ENCODE measurements around the gene COTL1.

Gene COTL1

DNA sequence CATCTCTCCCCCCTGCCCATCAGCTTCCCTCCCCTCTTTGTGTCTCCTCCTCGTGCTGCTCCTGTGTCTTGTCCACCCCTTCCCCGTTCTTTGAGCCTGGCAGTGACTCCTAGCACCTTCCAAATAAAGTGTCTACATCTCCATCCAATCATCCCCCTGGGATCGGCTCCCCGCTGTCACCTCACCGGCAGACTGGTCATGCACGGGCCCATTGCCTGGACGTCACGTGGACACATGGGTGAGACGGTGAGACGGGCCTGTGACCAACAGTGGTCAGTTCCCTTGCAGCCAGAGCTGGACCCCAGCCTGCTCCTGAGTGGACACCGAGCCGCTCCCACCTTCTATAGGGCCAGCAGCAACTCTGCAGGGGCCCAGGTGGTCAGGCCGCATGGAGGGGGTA lies 46.4 kb downstream of the COTL1 start:
- peak overlapping the region in 1 of 2 donors; percentile 31 for H3K4me3 Mint-ChIP-seq
- H3K36me3 Mint-ChIP-seq, result peaks cover 60 to 76% of the 10 kb centered on the region in 2 donors
- peaks cover 8 to 13% of the 10 kb centered on the region in 2 donors for H3K9me3 Mint-ChIP-seq
- H3K27ac Mint-ChIP-seq, result peak overlapping the region; percentile 89
- ATAC-seq (replicated peaks) (no peak), DNase-seq (no peak)
- no peaks in the 10 kb centered on the region for H3K27me3 Mint-ChIP-seq
- H3K4me1 Mint-ChIP-seq, result peaks cover 17 to 51% of the 10 kb centered on the region in 2 donors

DNA sequence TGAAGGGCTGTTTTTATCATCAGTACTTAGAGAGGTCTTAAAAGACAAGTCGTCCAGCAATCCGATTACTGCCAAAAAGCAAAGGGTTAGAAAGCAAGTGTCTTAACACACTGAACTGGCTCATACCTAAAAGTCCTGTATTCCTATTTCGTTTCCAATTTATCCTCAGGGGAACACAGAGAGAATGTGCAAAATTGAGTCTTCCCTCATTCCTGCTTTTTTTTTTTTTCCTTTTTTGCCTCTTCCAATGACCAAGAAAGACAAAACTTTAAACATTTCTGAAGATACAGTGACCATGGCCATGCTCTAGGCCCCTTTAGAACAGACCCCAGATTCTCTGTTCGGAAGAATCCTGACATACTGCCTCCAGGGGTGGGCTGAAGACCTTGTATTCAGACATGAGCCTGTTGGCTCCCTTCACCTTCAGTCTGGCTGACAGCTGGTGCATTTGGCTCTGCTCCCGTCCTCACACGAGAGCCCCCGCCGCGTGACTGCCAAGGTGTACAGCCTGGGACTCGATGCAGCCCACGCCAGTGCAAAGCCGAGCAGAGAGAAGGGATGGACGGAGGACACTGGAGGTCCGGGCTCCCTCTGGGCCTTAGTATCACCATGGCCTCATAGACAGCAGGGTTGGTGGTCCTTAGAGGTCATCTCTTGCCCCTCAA lies 47.0 kb downstream of the COTL1 start:
- peaks cover 12 to 45% of the 10 kb centered on the region in 2 donors for H3K4me1 Mint-ChIP-seq
- ATAC-seq (replicated peaks), result no peak
- no peak for DNase-seq
- no peak overlapping the region for H3K27ac Mint-ChIP-seq
- peaks cover 8 to 13% of the 10 kb centered on the region in 2 donors for H3K9me3 Mint-ChIP-seq
- no peaks in the 10 kb centered on the region for H3K27me3 Mint-ChIP-seq
- peaks cover 64 to 80% of the 10 kb centered on the region in 2 donors for H3K36me3 Mint-ChIP-seq
- no peak overlapping the region for H3K4me3 Mint-ChIP-seq

DNA sequence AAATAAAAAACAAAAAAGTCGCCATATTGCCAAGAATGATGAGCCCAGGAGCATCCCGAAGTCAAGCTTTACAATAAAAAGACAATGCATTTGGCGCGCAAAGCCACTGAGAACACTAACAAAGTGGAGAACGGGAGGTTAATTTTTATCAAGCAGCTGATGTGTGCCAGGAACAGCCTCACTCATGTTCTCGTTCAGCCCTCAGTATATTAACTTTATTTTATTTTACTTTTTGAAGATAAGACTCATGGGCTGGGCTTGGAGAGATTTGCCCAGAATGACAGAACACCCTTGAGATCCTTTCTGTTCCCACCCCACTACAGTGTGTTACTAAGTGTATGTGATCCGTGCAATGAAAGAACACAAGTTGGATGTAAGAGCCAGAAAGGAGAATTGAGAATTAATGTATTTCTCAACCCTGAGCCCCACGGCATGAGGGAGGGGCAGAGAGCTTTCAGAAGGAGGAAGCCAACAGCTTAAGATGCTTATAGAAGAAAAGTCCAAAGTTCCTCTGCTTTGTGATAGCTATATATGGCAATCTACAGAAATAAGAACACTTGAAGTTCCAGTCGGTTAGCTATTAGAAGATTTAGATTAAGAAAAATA lies 48.4 kb downstream of the COTL1 start:
- peaks cover 12 to 42% of the 10 kb centered on the region in 2 donors for H3K4me1 Mint-ChIP-seq
- peaks cover 75 to 85% of the 10 kb centered on the region in 2 donors for H3K36me3 Mint-ChIP-seq
- peak; percentile 90 to 93 for ATAC-seq (replicated peaks)
- H3K4me3 Mint-ChIP-seq, result no peak overlapping the region
- H3K9me3 Mint-ChIP-seq, result peaks cover 8 to 13% of the 10 kb centered on the region in 2 donors
- DNase-seq, result no peak
- H3K27me3 Mint-ChIP-seq, result no peaks in the 10 kb centered on the region
- peak overlapping the region; percentile 84 for H3K27ac Mint-ChIP-seq

DNA sequence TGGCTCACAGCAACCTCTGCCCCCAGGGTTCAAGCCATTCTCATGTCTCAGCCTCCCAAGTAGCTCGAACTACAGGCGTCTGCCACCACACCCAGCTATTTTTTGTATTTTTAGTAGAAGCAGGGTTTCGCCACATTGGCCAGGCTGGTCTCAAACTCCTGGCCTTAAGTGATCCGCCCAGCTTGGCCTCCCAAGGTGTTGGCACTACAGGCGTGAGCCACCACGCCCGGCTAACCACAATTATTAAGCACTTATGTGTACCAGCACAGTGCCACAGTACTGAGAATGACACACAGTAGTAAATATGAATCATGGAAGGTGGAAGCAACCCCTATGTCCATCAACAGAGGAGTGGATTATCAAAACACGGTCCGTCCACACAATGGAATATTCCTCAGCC lies 49.8 kb downstream of the COTL1 start:
- no peak for ATAC-seq (replicated peaks)
- H3K36me3 Mint-ChIP-seq, result peaks cover 83 to 85% of the 10 kb centered on the region in 2 donors
- no peaks in the 10 kb centered on the region for H3K27me3 Mint-ChIP-seq
- no peak overlapping the region for H3K27ac Mint-ChIP-seq
- H3K4me3 Mint-ChIP-seq, result no peak overlapping the region
- peaks cover 18 to 48% of the 10 kb centered on the region in 2 donors for H3K4me1 Mint-ChIP-seq
- H3K9me3 Mint-ChIP-seq, result peaks cover 8 to 15% of the 10 kb centered on the region in 2 donors
- DNase-seq, result no peak

DNA sequence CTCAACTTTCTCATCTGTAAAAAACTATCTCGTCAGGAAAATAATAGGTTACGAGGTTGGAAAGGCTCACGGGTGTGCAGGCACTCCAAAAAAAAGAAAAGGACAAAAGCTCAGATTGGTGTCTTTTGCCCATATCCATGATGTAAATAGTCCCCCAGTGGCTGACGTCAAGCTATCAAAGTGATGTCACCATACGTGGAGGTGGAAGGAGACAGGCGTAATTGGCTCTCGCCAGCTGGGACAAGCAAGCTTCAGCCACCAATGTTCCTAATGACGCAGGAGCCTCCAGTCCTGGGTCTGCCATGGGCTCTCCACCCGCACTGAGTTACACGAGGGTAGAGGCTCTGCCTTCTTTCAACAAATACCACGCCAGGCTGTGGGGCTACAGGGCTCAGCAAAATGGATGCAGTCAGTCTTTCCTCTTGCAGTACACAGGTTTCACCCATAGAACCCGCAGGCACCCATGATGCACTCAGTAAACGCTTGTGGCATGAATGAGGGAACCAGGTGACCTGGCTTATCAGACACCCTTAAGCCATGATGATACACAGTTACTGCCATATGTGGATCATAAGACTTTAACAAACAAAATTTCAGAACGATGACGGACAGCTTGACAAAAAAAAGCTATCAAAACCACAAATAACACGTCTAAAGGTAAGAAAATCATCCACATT lies 50.5 kb downstream of the COTL1 start:
- Mint-ChIP-seq H3K36me3 (peaks cover 84% of the 10 kb centered on the region in 2 donors), H3K4me1 (peaks cover 22 to 50% of the 10 kb centered on the region in 2 donors), H3K27me3 (no peaks in the 10 kb centered on the region), H3K9me3 (peaks cover 8 to 16% of the 10 kb centered on the region in 2 donors), H3K27ac (peak overlapping the region; percentile 47), H3K4me3 (no peak overlapping the region)
- DNase-seq (no peak), ATAC-seq (replicated peaks) (no peak)

DNA sequence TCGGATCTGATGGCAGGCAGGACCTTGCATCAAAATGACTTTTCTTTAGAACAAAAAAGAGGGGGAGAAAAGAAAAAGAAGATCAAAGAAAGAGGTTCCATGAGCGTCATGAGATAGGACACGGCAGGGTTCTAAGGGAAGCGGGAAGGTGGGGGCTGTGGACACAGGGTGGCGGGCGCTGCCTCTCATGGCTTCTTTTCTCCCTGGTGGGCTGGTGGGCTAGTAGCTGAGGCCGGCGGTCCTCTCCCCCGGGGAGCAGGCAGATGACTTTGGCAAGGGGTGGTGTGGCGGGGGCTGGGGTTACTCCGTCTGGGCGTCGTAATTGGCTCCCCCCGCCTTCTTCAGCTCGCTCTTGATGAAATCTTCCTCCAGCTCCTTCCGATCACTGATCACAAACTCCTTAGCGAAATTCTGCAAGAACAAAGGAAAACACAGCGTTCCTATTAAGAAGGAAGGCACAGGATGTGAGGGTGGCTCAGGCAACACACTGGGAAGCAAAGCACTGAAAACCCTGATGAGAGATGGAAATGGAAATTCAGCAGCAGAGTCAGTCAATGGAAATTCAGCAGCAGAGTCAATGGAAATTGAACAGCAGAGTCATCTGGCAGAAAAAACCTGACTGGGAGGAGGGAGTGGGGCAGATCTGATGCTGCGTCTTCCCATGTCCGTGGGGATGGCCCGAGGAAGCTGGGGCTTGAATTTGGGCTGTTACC lies 51.2 kb downstream of the COTL1 start:
- ATAC-seq (replicated peaks) (no peak), DNase-seq (no peak)
- peaks cover 29 to 52% of the 10 kb centered on the region in 2 donors for H3K4me1 Mint-ChIP-seq
- H3K4me3 Mint-ChIP-seq, result no peak overlapping the region
- H3K36me3 Mint-ChIP-seq, result peaks cover 79 to 84% of the 10 kb centered on the region in 2 donors
- H3K27ac Mint-ChIP-seq, result peak overlapping the region; percentile 21
- H3K27me3 Mint-ChIP-seq, result no peaks in the 10 kb centered on the region
- peaks cover 8 to 16% of the 10 kb centered on the region in 2 donors for H3K9me3 Mint-ChIP-seq

DNA sequence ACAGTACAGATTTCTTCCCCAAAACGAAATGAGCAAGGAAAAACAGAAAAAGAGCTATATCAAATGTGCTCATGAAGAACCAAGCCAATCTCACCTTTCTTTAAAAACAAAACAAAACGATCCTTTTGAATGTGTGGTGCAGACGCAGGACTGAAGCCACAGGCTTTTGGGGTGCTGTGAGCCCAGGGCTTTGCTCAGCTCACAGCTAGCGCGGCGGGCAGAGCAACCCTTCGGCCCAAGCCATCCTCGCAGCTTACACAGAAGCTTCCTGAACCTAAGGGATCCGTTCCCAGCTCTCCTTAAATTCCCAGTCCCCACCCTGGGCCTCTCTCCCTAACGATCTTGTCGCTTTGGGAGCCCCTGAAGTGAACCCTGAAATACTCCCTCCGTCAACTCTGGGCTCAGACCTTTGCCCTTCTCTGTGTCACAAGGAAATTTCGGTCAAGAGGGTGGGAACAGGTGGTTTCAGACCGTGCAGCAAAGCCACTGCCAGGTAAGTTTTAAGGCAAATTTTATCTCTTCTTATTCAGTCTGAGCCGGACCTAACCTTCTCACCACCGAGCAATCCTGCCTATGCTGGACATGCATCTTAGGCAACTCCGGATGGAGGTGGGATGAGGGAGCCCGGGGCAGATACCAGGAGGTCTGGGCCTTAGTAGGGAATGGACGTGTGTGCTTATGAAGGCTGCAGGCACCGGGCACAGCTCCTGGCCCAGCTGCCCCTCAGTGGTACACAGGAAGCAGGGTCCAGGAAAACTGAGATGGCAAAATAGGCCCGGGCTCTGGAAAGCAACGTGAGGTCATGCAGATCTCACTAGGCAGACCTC lies 52.0 kb downstream of the COTL1 start:
- Mint-ChIP-seq H3K27me3 (no peaks in the 10 kb centered on the region), H3K9me3 (peaks cover 2 to 9% of the 10 kb centered on the region in 2 donors), H3K4me3 (no peak overlapping the region), H3K36me3 (peaks cover 70 to 79% of the 10 kb centered on the region in 2 donors), H3K4me1 (peaks cover 28 to 56% of the 10 kb centered on the region in 2 donors), H3K27ac (peak overlapping the region; percentile 21)
- DNase-seq (no peak), ATAC-seq (replicated peaks) (no peak)

DNA sequence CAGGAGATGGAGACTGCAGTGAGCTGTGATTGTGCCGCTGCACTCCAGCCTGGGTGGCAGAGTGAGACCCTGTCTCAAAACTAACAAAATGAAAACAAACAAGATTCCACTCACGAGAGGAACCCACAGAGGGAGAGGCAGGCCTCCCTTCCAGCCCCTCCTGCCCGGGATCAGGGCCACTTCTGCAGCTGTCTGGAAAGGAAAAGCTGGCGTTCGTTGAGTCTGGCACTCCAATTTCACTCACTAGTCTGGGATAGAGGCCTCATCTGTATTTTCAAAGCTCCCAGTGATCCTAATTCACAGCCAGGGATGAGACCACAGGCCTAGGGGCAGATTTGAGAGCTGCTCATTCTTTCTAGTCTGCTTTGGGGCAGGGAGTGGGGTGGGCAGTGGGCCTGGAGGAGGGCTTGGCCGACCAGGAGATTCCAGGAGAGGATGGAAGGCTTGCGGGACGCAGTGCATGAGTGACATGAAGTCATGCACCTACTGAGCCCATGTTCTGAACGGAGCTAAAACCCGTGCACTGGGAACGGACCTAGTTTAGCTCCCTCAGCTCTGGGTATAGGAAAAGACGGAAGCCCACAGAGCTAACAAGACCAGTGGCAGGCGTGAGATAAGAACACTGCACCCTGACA lies 54.0 kb downstream of the COTL1 start:
- Mint-ChIP-seq H3K36me3 (peaks cover 57 to 69% of the 10 kb centered on the region in 2 donors), H3K9me3 (peaks cover 0 to 2% of the 10 kb centered on the region in 2 donors), H3K27me3 (no peaks in the 10 kb centered on the region), H3K4me1 (peaks cover 31 to 54% of the 10 kb centered on the region in 2 donors), H3K27ac (peak overlapping the region; percentile 25), H3K4me3 (no peak overlapping the region)
- DNase-seq (no peak), ATAC-seq (replicated peaks) (no peak)

DNA sequence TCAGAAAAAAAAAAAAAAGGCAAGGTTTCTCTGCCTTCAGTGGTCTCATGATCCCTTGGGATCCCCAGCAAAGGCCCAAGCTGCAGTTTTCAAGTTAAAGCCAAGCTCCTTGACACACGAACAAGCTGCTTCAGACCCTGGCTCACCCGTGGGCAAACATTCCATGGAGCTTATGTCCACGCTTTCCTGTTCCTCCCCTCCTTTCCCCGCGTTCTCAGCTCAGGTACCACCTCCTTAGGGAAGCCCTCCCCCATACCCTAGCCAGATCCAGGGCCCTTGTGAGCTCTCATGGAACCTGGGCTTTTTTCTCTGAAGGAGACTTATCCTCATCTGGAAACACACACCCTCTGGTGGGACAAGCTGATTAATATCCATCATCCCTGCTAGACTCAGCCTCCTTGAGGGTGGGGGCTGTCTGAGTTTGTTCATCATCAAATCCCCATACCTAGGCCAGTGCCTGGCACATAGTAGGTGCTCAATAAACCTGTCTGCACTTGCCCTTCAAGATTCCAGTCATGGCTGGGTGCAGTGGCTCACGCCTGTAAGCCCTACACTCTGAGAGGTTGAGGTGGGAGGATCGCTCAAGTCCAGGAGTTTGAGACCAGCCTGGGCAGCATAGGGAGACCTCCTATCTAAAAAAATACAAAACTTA lies 54.7 kb downstream of the COTL1 start:
- no peak for ATAC-seq (replicated peaks)
- peak overlapping the region; percentile 87 for H3K27ac Mint-ChIP-seq
- H3K4me1 Mint-ChIP-seq, result peaks cover 27 to 50% of the 10 kb centered on the region in 2 donors
- H3K27me3 Mint-ChIP-seq, result no peaks in the 10 kb centered on the region
- H3K36me3 Mint-ChIP-seq, result peaks cover 53 to 64% of the 10 kb centered on the region in 2 donors
- no peak for DNase-seq
- peaks cover 0 to 2% of the 10 kb centered on the region in 2 donors for H3K9me3 Mint-ChIP-seq
- H3K4me3 Mint-ChIP-seq, result no peak overlapping the region

DNA sequence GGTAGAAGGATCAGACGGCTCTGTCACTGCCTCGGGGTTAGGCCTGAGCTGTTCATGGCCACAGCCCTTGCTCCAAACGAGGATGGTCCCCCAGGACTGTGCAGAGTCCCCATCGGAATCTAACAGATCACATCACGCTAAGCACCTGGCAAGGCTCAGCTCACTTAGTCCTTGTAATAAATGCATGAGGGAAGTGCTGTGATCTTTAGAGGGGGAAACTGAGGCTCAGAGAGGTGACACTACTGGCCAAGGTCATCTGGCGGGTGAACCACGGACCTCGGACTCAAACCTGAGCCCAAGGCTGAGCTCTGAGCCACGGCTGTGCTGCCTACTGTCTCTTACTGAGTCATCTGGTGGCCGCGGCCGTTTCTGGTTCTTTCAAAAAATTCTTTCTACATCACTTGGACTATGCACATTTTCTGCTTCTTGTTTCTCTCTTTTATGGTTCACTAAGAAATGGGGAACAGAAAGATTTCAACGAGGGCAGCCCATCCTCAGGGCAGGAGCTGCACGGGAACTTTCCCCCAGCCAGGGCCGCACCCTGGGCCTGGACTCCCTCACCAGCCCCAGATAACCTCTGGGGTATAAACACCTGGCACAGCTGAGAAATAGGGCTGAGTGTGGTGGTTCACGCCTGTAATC lies 55.6 kb downstream of the COTL1 start:
- peak; percentile 60 for DNase-seq
- H3K36me3 Mint-ChIP-seq, result peaks cover 46 to 55% of the 10 kb centered on the region in 2 donors

DNA sequence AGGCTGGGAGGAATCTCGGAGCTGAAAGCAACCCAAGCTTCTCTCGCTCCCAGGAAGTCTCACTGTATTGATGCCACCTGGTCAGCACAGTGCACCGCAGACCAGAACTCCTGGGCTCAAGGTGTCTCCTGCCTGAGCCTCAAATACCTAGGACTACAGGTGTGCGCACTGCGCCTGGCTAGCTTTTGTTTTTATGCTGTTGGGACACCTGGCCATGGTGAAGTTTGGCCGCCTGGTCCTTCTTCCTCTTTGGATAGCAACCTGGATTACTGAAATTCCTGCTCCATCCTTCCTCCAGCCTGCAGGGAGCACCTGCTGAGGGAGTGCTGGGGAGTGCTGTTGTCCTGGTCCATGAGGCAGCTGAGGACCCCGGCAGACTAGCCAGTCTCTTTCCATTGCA lies 56.6 kb downstream of the COTL1 start:
- H3K27me3 Mint-ChIP-seq, result no peaks in the 10 kb centered on the region
- no peak overlapping the region for H3K4me3 Mint-ChIP-seq
- no peak overlapping the region for H3K27ac Mint-ChIP-seq
- H3K36me3 Mint-ChIP-seq, result peaks cover 36 to 46% of the 10 kb centered on the region in 2 donors
- H3K4me1 Mint-ChIP-seq, result peaks cover 27 to 44% of the 10 kb centered on the region in 2 donors
- DNase-seq (no peak), ATAC-seq (replicated peaks) (no peak)
- H3K9me3 Mint-ChIP-seq, result peaks cover 0 to 2% of the 10 kb centered on the region in 2 donors

More for the DNA sequence above, 55.6 kb downstream of the COTL1 start:
- Mint-ChIP-seq H3K9me3 (peaks cover 0 to 2% of the 10 kb centered on the region in 2 donors), H3K4me1 (peaks cover 27 to 44% of the 10 kb centered on the region in 2 donors), H3K27me3 (no peaks in the 10 kb centered on the region), H3K27ac (peak overlapping the region; percentile 87), H3K4me3 (peak overlapping the region in 1 of 2 donors; percentile 41)
- ATAC-seq (replicated peaks), result peak; percentile 94 to 96

DNA sequence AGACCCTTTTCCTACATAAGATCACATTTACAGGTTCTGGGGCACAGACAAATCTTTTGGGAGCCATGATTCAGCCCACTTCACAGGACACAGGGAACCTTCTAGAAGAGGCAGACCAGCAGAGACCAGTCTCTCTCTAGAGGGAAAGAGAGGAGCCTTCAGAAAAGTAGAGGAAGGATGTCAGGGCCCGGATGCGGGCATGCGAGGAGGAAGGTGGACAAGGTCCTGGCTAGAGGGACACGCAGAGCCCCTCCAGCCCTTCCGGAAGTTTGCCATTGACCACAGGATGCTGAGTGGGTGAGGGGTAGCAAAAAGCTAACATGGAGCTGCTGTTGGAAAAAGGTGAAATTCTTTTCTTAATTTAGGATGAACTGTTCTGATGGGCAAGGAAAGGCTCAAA lies 57.6 kb downstream of the COTL1 start:
- DNase-seq, result no peak
- Mint-ChIP-seq H3K4me3 (no peak overlapping the region), H3K9me3 (peaks cover 0 to 2% of the 10 kb centered on the region in 2 donors), H3K36me3 (peaks cover 26 to 36% of the 10 kb centered on the region in 2 donors), H3K4me1 (peaks cover 25 to 44% of the 10 kb centered on the region in 2 donors), H3K27me3 (no peaks in the 10 kb centered on the region), H3K27ac (peak overlapping the region; percentile 74)
- no peak for ATAC-seq (replicated peaks)

Data from stimulated activated naive B cell treated with anti-CD40 and anti-IgM and Interleukin-4, amounts not matched to agents 10 μg/mL and 1 μg/mL and 100 μg/mL, for 72 hours (primary cell).